Nucleus accumbens (tissue), 56 donors: ENCODE results near the gene VSX1.

Experiments used
- DNase-seq, 56 donors: peaks; one replicate each; lab custom pipeline; 2025; lab: John Stamatoyannopoulos, UW

Gene VSX1

DNA sequence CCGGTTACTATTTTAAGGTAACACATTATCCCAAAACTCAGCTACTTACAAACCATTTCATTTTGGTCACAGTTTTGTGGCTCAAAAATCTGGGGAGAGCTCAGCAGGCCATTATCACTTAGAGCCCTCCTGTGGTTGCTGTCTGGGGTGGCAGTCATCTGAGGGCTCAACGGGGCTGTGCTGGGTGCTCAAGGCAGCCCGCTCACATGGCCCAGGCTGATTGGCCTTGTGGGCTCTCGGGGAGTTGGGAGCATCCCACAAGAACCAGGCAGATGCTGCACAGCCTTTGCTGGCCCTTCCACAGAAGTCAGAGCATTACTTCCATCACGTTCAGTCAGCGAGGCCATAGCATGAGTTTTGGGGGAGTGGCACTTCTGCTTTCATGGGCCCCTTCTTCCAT, 6.3 kb upstream of the VSX1 start:
- DNase-seq = no peak

DNA sequence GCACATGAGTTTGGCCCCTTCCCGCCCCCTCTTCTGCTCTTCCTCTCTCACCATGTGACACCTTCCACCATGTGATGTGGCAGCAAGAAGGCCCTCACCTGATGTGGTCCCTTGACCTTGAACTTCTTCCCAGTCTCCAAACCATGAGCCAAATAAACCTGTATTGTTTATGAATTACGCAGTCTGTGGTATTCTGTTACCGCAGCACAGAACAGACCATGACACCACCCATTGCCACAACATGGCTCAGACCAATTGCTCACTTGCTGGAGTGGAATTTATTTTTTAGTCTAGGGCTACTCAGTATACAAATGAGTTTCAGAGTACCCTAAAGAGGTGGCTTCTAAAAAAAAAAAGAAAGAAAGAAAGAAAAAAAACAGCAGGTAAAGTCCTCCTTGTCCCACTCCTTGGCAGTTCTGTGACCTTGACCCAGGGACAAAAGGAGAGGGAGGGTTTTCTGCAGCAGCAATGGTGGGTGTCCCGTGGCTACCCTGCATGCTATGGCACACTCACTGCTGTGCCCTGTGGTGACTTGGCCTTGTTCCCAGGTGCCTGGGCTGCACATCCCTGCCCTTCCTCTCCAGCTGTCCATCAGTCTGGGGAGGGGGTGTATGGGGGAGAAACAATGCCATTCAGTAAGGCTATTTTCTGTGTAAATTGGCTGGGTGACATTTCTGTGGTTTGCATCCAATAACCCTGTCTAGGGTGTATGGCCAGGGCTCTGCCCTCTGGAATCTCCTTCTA, 5.4 kb upstream of the VSX1 start:
- DNase-seq = no peak

DNA sequence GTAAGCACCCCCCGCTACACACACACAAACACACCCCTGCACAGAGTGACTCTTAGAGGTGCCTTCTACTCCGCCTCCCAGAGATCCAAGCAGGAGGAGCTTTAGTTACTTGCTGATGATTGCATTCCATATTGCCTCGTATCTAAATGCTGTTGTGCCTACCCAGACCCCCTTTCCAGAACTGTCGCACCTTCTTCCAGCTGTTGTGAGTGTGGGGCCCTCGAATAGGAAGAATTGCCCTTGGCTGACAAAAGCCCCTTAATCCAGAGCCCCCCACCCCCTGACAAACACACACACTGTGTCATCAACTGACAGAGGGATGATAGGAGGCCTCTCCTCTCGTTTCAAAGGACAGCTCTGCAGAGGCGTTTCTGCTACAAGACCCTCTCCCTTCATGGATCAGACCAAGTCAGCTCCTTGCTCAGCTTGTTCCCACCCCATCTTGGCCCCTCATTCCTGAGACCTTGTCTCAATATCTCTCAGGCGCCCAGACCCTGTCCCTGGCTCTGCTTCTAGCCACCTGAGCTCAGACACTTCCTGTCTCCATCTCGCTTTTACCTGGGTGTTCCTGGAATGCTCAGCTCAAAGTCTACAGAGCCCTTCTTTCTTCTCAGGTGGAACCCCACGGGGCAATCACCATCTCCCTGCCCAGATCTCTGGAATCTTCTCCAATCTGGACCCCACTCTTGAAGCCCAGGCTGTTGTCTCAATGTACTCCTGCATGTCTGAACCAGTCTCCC, 4.0 kb upstream of the VSX1 start:
- no peak for DNase-seq

DNA sequence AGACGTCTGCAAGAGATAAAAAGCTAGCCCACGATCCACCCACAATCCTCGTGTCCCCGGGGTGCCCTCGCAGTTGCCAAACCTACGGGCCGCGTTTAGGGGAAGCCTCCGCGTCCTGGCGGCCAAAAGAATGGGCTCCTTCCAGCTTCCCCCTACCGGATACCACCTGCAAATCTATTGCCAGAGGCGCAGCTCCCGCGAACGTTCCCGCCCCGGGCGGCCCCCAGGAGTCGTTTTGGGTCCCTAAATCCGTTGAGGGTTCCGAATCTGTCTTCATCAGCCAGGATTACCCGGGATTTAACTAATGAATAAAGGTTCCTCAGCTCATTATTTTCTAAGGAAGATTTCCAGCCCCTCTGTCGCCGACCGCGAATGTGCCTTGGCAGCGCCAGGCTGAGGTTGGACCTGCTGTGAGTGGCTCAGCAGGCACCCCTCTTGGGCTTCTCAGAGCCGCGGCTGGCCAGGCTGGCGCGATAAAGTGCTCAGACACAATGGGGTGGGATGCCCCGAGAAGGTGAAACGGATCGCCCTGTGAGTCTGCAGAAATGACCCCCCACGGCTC, 2.8 kb upstream of the VSX1 start:
- DNase-seq = no peak

DNA sequence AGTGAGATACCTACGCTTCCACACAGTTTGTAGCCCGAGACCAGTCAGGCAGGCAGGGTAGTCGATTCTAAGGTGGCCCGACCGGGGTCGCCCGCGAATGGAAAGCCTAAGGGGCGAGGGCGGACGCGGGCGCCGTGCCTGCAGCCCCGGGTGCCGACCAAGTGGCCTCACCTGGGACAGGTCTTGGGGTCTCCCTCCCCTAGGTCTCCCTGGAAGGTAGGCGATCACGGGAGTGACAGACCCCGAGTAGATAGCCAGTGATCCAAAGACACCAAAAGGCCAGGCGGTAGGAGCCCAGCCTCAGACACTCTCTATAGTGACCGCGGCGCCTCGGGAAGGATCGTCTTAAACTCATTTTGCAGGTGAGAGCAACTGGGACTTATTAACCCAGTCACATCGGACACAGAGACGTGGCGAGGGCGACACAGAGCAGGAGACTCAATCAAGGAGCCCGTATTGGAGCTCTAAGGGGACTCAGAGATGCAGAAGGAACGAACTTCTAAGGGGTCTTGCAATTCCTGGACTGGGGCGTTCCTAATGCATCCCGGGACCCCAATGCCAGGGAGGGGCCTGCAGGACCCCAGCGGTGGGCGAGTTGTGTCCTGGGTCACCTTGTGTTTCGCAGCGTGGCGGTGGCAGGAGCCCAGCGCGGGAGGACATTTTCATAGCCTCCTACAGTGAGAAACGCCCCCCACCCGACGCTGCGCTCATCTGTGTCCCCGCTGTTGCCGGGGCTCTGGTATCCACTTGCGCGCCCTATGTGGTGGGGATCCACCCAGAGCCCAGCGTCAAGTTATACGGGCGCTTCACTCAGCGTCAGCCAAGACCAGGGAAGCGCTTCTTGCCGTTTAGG, 2.1 kb upstream of the VSX1 start:
- DNase-seq = peak in 1 of 56 donors; percentile 21

DNA sequence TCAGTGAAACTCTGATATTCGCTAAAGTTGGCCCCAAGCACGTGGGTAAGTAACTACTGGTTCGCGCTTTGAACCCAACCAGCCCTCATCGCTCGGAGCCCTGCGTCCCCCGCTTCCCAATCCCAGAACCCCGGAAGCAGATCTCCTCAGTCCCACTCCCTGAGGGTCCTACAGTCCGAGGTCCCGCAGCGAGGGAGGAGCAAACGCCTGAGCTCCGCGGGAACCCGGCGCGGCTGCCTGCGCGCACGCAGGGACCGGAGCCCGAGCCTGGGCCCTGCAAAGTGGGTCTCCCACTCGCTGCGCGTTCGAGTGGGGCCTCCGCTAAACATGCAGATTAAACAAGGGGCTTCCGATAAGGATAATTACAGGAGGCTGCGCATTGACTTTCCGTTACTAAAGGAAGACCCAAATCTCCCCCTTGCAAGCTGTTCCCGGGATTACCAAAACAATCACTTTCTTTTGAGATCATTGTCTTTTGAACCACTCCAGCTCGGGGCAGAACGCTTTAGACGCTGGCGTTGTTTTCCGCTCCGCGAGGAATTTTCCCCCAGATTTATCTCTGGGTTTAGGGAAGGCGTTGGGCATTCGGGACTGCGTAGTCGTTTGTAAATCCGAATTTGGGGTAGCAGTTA, 1.3 kb upstream of the VSX1 start:
- no peak for DNase-seq

DNA sequence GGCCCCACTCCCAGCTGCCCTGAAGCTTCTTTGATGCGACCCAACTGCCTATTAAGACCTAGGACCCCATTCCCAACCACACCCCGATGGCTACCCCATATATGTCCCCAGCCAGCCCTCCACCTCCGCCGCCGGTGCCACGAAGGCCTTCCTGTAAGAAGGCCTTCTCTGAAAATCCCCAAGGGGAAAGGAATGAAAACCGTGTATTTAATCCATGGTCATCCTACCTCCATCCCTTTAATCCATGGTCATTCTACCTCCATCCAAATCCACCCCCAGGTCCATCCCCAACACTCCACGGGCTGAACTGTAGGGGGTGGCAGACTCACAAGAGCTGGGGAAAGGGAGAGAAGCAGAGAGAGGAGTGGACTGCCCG, 545 bp upstream of the VSX1 start:
- no peak for DNase-seq

DNA sequence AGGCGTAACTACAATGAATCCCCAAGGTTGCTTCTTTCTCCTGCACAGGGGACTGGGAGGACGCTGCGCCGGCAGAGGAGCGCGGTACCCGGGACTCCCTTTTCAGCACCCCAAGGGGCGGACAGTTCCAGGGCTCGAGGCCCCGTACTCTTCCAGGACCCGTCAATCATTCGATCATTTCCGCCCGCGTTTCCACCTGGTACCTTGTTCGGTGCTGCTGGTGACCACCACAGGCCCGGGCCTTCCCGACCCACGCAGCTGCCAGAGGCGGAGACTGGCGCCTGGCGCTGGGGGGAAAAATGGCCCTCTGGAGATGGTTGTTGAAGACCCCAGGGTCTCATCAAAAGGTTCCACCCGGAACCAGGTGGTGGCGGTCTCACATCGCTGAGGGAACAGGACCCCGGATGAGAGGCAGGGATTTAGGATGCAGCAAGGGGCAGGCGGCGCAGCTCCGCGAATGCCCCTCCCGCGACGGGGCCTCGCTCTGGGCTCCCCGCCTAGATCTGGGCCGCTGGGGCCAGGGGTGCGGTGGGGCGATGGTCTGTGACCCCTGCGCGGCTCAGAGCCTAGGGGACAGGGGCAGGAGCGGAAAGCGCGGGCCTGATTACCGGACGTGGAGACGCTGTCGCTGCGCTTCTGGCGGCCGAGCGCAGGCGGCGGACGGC, 744 bp downstream of the VSX1 start:
- no peak for DNase-seq

DNA sequence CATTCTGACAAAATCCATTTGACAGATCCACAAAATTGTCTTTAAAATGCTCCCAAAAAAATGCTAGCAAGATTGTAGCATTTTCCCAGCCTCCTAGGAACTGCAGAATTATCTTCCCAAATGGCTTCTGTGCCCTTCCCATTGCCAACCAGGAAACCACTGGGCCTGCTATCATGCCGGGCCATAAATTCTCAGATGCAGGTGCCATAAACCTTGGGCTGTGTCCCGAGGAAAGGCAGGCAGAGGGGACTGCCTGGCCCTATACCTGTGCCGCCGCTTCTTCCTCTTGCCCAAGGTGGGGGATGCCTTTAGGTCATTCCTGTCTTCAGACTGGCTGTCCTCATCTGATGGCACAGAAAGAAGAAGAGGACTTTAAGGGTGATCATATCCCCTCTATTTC, 2.8 kb downstream of the VSX1 start:
- DNase-seq = no peak

DNA sequence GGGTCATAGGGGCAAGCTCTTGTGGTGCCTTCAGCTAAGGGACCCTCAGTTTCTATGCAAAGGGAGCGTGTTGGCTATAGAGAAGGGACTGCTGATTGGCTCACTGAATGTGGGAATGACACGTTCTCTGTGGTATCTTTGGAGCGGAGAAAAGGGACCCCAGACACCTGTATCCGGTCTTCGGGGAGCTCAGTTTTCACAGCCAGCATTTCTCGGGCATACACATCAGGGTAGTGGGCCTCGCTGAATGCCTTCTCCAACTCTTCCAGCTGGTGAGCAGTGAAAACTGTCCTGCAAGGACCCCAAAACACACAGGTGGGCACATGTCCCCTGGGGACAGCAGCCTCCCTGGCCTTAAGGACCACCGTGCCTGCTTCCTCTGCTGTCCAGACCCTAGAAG, 3.3 kb downstream of the VSX1 start:
- DNase-seq = no peak

DNA sequence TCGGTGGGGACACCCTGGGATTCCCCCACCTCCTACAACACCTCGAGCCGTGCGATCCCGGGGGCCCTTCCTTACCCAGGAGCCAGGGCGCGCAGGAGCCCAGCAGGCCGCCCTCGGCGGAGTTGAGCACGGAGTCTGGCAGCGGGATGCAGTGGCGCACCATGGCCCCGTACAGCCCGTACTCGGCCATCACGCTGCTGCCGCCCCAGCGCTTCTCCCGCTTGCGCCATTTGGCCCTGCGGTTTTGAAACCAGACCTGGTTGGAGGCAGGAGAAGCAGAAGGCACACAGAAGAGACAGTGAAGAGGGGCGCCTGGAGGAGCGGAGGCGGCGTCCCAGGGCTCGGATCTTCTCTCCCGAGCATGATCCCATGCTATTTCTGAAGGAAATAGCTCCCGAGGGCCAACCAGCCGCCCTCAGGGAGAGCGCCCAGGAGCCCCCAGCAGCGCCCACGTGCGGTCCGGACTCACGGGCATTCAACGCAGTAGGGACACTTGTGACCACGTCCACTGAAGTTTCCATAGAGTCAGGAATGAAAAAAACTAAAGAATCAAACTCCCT, 4.3 kb downstream of the VSX1 start:
- DNase-seq = peak in 15 of 56 donors; percentile 10 to 68 (median 43)

DNA sequence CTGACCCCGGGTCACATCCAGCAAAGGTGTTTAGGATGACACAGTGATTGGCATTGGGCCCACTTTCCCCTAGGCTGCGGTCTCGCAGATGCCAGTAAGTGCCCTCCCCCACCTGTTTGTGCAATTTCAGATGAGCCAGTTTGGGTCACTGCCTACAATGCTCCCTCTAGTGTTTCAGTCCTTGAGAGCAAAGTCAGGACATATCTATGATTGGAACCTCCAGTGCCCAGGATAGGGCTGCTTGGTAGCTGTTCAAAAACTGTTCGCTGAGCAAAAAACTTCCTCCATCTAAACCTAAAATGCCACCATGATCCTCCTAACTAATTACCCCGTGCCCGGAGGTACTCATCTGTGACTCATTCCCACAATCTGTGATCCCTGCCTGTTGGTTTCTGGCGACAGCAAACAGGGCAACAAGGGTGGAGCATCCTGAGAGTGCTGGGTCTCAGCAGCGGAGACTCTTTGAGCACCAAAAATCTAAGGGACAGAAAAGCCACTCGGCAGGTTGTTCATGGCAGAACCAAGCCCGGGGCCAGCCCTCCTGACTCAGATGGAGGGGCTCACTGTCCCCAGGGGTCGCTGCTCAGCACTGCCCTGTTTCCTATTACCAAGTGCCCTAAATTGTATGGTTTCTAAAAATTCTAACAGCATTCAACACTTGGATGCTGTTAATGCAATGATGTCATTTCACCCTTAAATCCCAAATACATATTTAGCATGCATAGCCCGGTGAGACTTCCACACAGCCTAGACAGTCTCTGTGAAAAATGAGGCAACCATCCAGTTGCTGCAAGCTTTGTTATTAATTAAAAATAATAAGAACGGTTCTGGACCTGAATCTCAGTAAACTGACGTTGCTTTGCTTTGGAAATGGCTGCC, 5.0 kb downstream of the VSX1 start:
- DNase-seq = peak in 6 of 56 donors; percentile 15 to 38 (median 26)

DNA sequence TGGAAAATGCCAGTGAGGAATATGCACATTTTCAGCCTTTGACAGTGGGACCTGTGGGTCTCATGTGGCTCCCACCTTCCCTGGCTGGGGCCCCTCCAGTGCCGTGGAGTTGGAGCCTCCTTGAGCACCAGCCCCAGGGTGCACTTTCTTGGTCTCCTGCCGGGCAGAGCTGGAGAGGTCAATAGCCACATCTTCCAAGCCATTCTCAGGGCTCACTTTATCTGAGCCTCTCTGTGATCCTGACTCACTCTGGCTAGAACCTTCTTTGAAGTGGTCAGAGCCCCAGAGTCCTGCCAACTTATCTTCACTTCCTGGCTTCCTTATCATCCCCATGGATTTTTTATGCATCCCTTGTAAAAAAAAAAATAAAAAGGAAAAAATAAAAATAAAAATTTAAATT, 5.7 kb downstream of the VSX1 start:
- DNase-seq = no peak

DNA sequence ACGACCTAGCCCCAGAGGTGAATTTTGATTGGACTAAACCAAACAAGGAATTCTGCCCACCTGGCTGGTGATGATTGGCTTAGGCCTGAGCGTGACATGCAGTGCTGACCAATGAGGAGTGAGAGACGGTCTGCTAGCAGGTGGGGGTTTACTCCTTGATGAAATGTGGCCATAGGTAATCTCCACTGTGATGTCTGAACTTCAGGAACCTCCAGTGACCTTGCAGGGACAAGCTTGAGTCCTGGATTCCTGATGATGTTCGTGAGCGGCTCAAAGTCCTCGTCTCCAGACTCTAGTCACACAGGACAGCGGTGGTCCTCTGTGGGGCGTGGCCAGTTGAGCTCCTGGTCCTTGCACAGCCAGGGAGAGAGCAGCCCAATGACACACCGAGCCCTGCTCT, 8.4 kb downstream of the VSX1 start:
- DNase-seq = no peak

DNA sequence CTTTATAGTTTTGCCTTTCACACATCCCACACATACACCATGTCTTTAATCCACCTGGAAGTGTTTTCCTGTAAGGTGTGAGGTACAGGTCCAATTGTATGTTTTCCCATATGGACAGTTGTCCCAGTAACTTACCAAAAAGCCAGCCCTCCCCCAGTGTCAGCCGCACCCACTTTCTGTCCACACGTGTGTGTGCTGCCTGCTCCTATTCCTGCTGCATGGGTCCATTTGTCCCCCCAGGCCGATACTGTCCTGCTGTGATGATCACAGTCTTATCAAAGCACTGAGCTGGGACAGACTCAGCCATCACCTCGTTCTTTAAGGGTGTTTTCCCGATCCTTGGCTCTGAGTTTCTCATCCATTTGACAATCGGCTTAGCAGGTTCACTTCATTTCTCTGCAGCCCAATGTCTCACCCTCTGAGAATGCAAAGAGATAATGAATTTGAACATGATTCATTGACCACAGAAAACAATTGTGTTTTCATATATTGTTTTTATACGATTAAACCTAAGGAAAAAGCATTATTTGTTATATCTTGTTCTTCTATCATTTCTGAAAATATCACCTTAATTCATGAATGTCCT, 9.6 kb downstream of the VSX1 start:
- DNase-seq = no peak

DNA sequence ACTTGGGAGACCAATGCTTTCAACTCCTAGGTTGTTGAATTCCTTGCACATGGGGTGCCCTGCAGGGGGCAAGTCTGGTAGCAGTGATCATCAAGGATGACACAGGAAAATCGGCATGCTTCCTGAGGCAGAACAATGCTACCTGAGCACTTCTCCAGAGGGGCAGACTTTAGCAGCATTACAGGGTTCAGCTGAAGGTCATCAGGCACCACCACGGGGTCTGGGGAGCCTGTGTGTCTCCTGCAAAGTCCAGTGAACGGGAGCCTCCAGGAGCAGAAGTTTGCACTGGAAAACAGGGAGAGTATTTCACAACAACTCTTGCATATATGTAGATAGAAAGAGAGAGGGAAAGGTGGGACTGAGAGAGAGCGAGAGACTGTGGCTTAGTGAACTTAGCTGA, 10.2 kb downstream of the VSX1 start:
- no peak for DNase-seq

DNA sequence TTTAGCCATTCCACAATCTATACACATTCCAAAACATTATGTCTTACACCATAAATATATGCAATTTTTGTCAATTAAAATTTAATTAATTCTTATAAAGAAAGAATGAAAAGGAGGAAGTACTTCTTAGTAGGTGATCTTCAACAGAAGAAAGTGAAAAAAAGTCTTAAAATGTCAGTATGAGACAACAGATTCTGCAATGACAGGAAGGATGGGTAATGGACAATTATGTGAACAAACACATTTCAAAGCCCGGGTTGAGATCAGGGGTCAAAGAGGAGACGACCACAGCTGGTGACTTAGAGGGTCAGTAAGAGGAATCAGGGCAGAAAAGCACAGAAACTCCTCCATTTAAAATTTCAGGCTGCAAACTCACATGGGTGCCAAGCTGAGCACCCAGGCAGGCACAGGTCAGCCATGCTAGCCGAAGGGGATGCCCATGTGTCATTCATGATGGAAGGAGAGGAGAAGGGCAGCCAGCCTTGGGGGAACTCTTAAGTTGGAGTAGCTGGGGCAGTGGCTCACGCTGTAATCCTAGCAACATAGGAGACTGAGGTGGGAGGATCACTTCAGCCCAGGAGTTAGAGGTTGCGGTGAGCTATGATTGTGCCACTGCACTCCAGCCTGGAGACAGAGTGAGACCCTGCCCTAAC, 11.0 kb downstream of the VSX1 start:
- no peak for DNase-seq
